Measurements from ENCODE around the gene MCC.

DNA sequence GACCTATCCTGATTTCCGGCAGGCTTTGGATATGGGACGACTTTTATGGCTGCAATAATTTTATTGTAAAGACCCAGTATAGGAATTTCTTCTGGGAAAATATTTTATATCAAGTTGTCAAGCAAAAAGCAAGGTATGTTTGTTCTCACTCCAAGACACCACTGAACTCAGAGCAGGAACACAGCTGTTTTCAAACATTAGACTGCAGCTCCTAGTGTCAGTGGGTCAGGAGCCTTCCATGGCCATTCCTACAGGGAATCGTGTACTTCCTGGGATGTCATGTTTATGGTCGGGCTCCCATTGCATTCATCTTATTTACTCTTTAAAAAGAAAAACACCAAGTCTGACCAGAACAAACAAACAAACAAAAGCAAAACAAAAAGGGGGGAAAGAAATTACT is 278.8 kb downstream of the MCC start:
- TF ChIP-seq CTCF (conservative IDR thresholded peaks at IDR 0.05; ENCODE audit: low read depth, low read length) (no peak), EZH2phosphoT487 (IDR thresholded peaks at IDR 0.05; ENCODE audit: borderline replicate concordance, low read length) (no peak)

Measured in PC-3 (cell line).